Stimulated activated CD8-positive, alpha-beta memory T cell treated with anti-CD3 and anti-CD28 coated beads, Interleukin-15, amount 100 ng/mL, for 4 hours (primary cell): ENCODE results near the gene OGT.
A peak's percentile ranks its signal among the peaks of the same experiment; 100 is the strongest.
"Not testable (repeated sequence)": the region's sequence is repeated elsewhere in the genome, so short reads cannot be mapped to it uniquely, and the experiment has no call there.

Source experiments
- DNase-seq, 2 donors: peaks; one replicate each; pipeline ENCODE4 v3.0.0-alpha.2; 2020; ENCODE audit warnings: low read depth in 2 of 2

OGT gene

GRCh38 chrX:71532753-71533425 lies at the start of gene OGT:
OGT (plus strand) TSS chrX:71533104; CDS start chrX:71533300, 196 bp downstream.
- peak; percentile 78 to 90 for DNase-seq

- DNase-seq: no peak
These were observed 45.1 kb upstream of the OGT start for GRCh38 chrX:71487814-71488213.

GRCh38 chrX:71489540-71489939 lies 43.4 kb upstream of the OGT start:
- no peak for DNase-seq

DNA sequence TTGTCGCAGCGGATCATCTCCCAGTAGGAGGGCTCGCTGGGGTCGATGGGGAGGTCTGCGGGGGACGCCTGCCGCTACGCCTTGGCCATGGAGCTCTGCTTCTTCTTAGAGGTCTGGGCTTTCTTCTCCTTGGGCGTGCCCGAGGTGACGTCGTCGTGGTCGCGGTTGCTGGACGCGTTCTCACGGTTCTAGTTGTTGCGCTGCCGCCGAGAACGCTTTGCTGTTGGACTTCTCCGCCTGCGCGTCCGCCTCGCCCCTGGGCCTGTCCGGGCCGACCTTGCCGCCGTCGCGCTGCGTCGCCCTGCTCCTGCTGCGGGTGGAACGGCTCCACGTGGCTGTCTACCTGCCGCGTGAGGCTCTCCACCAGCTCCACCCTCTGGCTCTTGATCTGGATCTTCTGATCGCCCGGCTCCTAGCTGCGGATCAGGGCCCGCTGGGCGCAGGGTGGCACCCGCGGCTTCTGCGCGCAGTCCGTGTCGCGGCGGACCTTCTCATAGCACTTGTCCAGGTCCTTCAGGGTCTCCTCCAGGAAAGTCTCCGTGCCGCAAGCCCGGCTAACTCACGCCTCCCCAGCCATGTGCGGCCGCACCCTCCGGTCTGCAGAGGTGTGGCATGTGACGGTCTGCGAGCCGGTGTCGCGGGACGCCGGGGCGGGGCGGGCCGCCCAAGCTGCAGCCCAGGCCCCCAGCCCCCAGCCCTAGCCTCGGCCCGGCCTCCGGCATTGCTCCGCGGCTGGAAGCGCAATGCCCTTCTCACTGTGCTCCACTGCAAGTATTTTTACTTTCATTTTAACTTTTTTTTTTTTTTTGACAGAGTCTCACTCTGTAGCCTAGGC lies 40.5 kb upstream of the OGT start:
- DNase-seq: peak; percentile 10 to 26

DNA sequence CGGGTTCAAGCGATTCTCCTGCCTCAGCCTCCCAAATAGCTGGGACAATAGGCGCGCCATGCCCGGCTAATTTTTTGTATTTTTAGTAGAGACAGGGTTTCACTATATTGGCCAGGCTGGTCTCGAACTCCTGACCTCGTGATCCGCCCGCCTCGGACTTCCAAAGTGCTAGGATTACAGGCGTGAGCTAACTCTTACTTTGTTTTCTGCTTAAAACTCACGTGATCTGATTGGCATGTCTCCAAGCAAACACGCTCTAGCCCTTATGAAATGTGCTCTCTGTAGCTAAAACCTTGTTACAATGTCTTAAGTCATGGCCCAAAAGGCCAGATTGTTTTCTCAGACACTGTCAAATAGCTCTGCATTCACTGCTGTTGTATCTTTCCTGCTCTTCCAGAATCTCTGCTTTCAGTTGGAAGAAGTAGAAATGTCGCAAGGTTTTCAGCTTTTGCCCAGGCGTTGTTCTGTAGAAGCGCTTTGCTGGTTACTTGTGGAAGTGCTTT lies 39.7 kb upstream of the OGT start:
- DNase-seq: no peak

DNA sequence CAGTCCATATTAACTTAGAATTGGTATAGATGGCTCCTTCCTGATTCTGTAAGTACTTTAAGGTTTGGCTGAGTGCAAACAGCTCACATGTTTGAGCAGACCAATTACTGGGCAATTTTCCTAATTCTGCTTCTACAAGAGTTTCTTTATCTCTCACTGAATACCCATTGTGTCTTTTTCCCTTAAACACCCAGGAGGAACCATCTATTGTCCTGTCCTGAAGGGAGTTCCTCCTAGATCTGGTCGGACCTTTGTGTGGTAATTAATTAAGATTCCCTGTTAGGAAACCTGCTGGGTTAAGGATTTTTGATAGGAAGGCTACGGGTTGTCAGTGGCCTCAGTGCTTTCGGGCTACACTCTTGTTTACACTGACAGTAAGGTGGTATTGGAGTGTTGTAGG lies 36.9 kb upstream of the OGT start:
- DNase-seq: not testable (repeated sequence)

DNA sequence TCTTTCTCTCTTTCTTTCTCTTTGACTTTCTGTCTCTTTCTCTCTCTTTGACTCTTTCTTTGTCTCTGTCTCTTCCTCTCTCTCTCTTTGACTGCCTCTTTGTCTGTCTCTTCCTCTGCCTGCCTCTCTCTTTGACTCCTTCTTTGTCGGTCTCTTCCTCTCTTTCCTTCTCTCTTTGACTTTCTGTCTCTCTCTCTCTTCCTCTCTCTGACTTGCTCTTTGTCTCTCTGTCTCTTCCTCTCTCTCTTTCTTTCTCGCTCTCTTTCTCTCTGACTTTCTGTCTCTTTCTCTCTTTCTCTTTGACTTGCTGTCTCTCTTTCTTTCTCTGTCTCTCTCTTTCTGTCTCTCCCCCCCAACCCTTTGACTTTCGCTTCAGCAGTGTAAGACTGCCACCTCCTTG lies 36.4 kb upstream of the OGT start:
- DNase-seq: no peak

DNA sequence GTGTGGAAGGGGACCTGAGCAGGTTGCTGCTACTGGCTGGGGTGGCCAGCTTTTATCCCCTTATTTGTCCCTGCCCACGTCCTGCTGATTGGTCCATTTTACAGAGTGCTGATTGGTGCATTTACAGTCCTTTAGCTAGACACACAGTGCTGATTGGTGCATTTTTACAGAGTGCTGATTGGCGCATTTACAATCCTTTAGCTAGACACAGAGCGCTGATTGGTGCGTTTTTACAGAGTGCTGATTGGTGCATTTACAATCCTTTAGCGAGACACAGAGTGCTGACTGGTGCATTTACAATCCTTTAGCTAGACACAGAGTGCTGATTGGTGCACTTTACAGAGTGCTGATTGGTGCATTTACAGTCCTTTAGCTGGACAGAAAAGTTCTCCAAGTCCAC lies 30.8 kb upstream of the OGT start:
- DNase-seq: not testable (repeated sequence)

DNA sequence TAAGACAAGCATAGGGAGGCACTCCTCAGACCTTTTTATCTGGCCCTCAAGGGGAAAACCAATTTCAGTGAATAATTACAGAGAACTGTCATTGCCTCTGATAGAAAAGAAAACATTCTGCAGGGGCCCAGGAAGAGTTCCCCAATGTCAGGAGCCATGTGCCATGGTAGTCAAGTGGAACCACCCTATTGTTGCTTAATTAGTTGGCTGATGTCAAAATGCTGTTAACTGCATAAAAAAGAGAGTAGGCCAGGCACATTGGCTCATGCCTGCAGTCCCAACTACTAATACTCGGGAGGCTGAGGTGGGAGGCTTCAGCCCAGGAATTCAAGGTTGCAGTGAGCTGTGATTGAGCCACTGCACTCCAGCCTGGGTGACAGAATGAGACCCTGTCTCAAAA lies 28.6 kb upstream of the OGT start:
- no peak for DNase-seq

- no peak for DNase-seq
These were observed 23.6 kb upstream of the OGT start for GRCh38 chrX:71509289-71509688.

- DNase-seq: no peak
These were observed 22.7 kb upstream of the OGT start for GRCh38 chrX:71510161-71510560.

DNA sequence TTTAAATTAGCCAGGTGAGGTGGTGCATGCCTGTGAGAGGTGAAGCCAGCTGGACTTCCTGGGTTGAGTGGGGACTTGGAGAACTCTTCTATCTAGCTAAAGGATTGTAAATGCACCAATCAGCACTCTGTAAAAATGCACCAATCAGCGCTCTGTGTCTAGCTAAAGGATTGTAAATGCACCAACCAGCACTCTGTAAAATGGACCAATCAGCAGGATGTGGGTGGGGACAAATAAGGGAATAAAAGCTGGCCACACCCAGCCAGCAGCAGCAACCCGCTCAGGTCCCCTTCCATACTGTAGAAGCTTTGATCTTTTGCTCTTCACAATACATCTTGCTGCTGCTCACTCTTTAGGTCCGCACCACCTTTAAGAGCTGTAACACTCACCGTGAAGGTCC lies 19.2 kb upstream of the OGT start:
- not testable (repeated sequence) for DNase-seq

GRCh38 chrX:71514367-71515037 lies 18.4 kb upstream of the OGT start:
- DNase-seq: no peak

DNA sequence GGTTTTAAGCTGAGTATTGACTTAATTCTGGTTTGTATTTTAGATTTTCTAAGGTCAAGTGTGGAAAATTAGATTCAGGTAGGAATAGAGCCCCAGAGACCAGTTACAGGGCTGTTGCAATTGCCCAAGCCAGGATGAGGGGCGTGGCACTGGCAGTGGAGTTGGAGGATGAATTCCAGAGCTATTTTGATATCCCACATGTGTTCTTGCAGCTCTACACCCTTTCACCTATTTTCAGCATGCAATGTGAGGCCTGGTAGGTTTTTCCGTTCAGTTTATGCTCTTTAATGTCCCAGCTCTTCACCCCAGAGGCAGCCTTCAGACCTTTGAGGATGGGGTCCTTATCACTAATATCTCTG lies 17.9 kb upstream of the OGT start:
- no peak for DNase-seq

GRCh38 chrX:71525316-71525715 lies 7.6 kb upstream of the OGT start:
- DNase-seq: no peak

DNA sequence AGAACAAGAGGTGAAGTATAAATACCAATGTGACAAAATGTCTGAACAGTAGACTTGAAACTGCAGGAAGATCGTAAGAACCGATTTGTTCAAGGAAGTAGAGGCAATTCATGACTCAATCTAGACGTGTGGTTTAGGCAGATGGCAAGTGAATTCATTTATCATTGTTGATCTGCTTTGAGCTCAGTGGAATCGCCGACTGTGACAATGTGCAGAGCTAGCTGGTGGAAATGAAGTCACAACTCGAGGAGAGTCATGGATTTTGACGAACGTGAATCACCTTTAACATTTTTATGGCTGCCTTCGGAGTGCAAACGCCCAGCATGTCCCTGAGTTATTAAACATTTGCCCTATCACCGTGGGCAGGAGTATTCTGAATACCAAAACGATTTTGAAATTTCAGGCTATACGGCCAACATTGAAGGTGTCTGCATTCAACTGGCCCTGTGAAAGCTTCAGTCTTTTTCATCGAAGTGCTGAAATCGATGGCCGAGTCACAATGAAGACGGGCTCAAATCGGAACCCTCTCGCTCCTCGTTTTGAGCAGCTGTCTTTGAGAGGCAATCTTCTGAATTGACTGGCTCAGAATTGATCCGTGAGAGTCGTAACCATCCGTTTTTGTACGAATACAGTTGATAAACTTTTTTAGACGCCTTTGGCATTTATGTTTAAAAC lies 689 bp upstream of the OGT start:
- DNase-seq: peak; percentile 22 to 38

DNA sequence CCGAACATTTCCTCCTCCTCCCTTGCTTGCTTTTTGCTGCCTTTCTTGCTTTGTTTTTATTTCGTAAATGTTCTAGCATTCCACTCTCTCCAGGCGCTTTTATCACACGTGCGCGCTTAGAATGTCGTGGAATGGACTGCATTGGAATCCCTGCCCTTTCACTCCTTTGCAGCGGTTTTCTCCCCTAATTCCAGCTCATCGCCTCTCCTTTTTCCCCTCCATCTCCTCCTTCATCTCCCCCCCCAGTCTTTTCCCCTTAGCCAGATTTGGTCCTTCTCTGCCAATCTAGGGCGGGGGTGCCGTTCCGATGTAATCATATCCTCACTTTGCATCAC lies 579 bp downstream of the OGT start:
- no peak for DNase-seq

DNA sequence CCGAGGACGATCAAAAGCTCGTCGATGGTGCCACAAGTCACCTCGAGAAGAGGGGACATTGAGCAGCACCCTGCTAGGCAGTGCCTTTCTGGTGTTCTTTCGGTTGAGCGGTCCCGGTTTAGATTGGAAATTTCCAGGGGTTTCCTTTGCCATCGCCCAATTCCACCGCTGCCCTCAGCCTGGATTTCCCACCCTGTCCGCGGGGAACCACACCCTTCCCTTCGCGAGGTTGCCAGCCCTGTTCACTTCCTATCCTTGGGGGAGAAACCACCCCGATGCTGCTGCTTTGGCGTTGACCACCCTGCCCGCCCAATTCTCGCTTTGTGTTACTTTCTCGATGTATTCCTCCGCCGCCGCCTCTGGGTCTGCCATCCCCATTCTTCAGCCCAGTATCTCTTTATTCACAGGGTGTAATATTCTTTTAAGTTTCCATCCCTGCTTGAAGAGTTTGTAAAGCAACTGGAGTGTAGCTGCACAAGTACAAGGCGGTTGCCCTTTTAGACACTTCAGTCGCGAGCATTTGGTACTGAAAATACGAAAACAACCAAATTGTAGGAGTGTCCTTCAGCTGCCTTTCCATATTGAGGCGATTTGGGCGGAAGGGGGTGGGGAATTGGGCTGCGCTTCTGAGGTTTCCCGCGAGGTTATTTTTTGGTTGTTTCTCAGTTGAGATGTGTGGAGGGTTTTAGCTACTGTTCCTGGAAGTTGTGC lies 1.1 kb downstream of the OGT start:
- peak; percentile 28 to 29 for DNase-seq

GRCh38 chrX:71534773-71535544 lies 2.1 kb downstream of the OGT start:
- DNase-seq: no peak

GRCh38 chrX:71536285-71536684 lies 3.4 kb downstream of the OGT start:
- DNase-seq: peak in 1 of 2 donors; percentile 16

GRCh38 chrX:71537743-71538142 lies 4.8 kb downstream of the OGT start:
- no peak for DNase-seq
